WTC11 (cell line): Measurements from ENCODE around the gene KCNIP3. TPM values are rescaled to one million over a fixed set of nuclear protein-coding genes. Genes with fewer than 3 reads are reported as not detected.

Experiments used
- ATAC-seq: fragments of 200-7000 bp; cut with Tn5 transposase; 2 replicates; pipeline ENCODE4 v1.10.0; 2021; ENCODE audit warnings: mild to moderate bottlenecking, moderate library complexity
- CTCF ChIA-PET: fragments of 300-600 bp; sonication (Branson Sonifier 250); formaldehyde crosslinking; loops from one replicate; lab custom pipeline; 2021; ENCODE audit warnings: antibody characterized with exemption; lab: Charles Lee
- POLR2A ChIA-PET: fragments of 350-600 bp; sonication (Branson Sonifier 250); formaldehyde crosslinking; loops from one replicate; lab custom pipeline; 2021; ENCODE audit warnings: antibody characterized with exemption; lab: Charles Lee
- DNase-seq: peaks from one replicate; pipeline ENCODE4 v3.0.0; 2021; ENCODE audit warnings: low spot score
- H3K27ac Mint-ChIP-seq: 2 replicates; pipeline ENCODE4 v1.8.0; 2021; ENCODE audit warnings: mixed read lengths
- H3K27me3 Mint-ChIP-seq: 2 replicates; pipeline ENCODE4 v1.8.0; 2021; ENCODE audit warnings: low read depth, mild to moderate bottlenecking, moderate library complexity, mixed read lengths
- H3K36me3 Mint-ChIP-seq: 2 replicates; pipeline ENCODE4 v1.8.0; 2021; ENCODE audit warnings: mixed read lengths
- H3K4me1 Mint-ChIP-seq: 2 replicates; pipeline ENCODE4 v1.8.0; 2022; ENCODE audit warnings: mixed read lengths
- H3K4me3 Mint-ChIP-seq: 2 replicates; pipeline ENCODE4 v1.8.0; 2021; ENCODE audit warnings: mild to moderate bottlenecking, moderate library complexity, mixed read lengths
- H3K9me3 Mint-ChIP-seq: 2 replicates; pipeline ENCODE4 v1.8.0; 2021; ENCODE audit warnings: mixed read lengths
- ATF1 ChIP-seq: sonication (generic); formaldehyde crosslinking; IDR thresholded peaks from 2 replicates; pipeline ENCODE4 v1.8.1; 2023; ENCODE audit warnings: mild to moderate bottlenecking, moderate library complexity, missing genetic modification reagents
- CREM ChIP-seq: sonication (generic); formaldehyde crosslinking; IDR thresholded peaks from 2 replicates; pipeline ENCODE4 v1.8.1; 2022; ENCODE audit warnings: mild to moderate bottlenecking, missing genetic modification reagents, moderate library complexity
- FOXK1 ChIP-seq: sonication (generic); formaldehyde crosslinking; IDR thresholded peaks from 2 replicates; pipeline ENCODE4 v1.8.0; 2022; ENCODE audit warnings: mild to moderate bottlenecking, moderate library complexity, missing genetic modification reagents
- GABPB1 ChIP-seq: sonication (generic); formaldehyde crosslinking; IDR thresholded peaks from 2 replicates; pipeline ENCODE4 v1.8.1; 2023; ENCODE audit warnings: mild to moderate bottlenecking, missing genetic modification reagents
- GRHL2 ChIP-seq: fragments of 250-450 bp; sonication (Bioruptor Pico); IDR thresholded peaks from 2 replicates; pipeline ENCODE4 v1.8.0; 2022; ENCODE audit warnings: mild to moderate bottlenecking, moderate library complexity; ENCODE audit not compliant: insufficient replicate concordance, severe bottlenecking
- GTF2I ChIP-seq: fragments of 250-450 bp; sonication (Bioruptor Pico); conservative IDR thresholded peaks from 2 replicates; pipeline ENCODE4 v1.4.0; 2021; ENCODE audit warnings: mild to moderate bottlenecking
- HMGA2 ChIP-seq: fragments of 250-450 bp; sonication (Bioruptor Pico); IDR thresholded peaks from 2 replicates; pipeline ENCODE4 v1.4.0; 2021; ENCODE audit warnings: mild to moderate bottlenecking, moderate library complexity
- NFYB ChIP-seq: sonication (generic); formaldehyde crosslinking; conservative IDR thresholded peaks from 2 replicates; pipeline ENCODE4 v1.8.0; 2022; ENCODE audit warnings: low read depth, missing genetic modification reagents
- PRRX2 ChIP-seq: fragments of 250-450 bp; sonication (Bioruptor Pico); IDR thresholded peaks from 2 replicates; pipeline ENCODE4 v1.8.0; 2021; ENCODE audit warnings: mild to moderate bottlenecking
- SOX15 ChIP-seq: fragments of 250-450 bp; sonication (Bioruptor Pico); IDR thresholded peaks from 2 replicates; pipeline ENCODE4 v1.9.0; 2021; ENCODE audit warnings: mild to moderate bottlenecking
- TEAD1 ChIP-seq: sonication (generic); formaldehyde crosslinking; IDR thresholded peaks from 2 replicates; pipeline ENCODE4 v1.8.0; 2022; ENCODE audit warnings: mild to moderate bottlenecking, missing genetic modification reagents
- TEAD4 ChIP-seq: sonication (generic); formaldehyde crosslinking; IDR thresholded peaks from 2 replicates; pipeline ENCODE4 v1.8.0; 2022; ENCODE audit warnings: mild to moderate bottlenecking, missing genetic modification reagents
- ZBTB21 ChIP-seq: sonication (generic); formaldehyde crosslinking; IDR thresholded peaks from 2 replicates; pipeline ENCODE4 v1.8.1; 2023; ENCODE audit warnings: mild to moderate bottlenecking, missing genetic modification reagents, borderline replicate concordance
- ZNF671 ChIP-seq: fragments of 250-450 bp; sonication (Bioruptor Pico); IDR thresholded peaks from 2 replicates; pipeline ENCODE4 v1.8.0; 2021; ENCODE audit warnings: mild to moderate bottlenecking
- total RNA-seq: library from RNA; stranded (reverse); gene quantifications from 3 replicates; pipeline ENCODE4 v1.2.3, GENCODE V29; 2021
- TF ChIP-seq, protein P1 (sequence below): sonication (generic); formaldehyde crosslinking; IDR thresholded peaks from 2 replicates; pipeline ENCODE4 v1.8.0; 2022; ENCODE audit warnings: mild to moderate bottlenecking, missing genetic modification reagents
- TF ChIP-seq, protein P2 (sequence below): fragments of 250-450 bp; sonication (Bioruptor Pico); conservative IDR thresholded peaks from 2 replicates; pipeline ENCODE4 v1.9.0; 2021; ENCODE audit warnings: mild to moderate bottlenecking
- TF ChIP-seq, protein P3 (sequence below): fragments of 250-450 bp; sonication (Bioruptor Pico); IDR thresholded peaks from 2 replicates; pipeline ENCODE4 v1.8.0; 2021; ENCODE audit warnings: mild to moderate bottlenecking
- TF ChIP-seq, protein P4 (sequence below): fragments of 250-450 bp; sonication (Bioruptor Pico); IDR thresholded peaks from 2 replicates; pipeline ENCODE4 v2.1.2; 2022; ENCODE audit warnings: mild to moderate bottlenecking, moderate library complexity

KCNIP3 gene
- total RNA-seq, 1 experiment from 2014 or later, result 2.1 TPM

DNA sequence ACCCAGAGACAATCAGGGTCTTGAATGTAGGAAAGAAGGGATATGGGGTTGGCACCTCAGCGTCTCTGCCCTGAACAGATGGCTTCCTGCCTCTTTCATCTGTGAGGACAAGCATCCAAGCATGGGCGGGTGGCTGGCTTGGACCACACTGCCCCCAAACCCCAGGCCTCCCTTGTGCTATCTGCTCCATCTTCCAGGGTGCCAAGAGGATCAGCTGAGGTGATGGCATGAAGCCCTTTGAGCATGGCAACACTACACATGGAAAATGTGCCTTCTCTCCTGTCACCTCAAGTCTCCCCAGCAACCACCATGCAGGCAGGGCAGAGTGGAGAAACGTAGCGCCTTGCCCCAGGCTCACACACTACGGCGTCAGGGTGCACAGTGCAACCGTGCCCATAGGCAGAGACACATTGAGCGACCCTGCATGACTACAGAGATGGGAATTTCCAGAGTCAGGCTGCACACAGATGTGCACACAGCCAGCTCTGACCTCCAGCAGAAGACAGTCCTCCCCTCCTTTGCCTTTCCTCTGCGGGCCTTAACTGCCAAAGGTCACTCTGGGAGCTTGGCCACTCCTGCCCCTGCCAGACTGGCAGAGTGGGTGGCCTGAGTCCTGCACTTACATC, 1.5 kb downstream of the KCNIP3 start:
- Mint-ChIP-seq H3K36me3 (no peaks in the 10 kb centered on the region), H3K4me1 (peaks cover 11% of the 10 kb centered on the region), H3K9me3 (no peaks in the 10 kb centered on the region), H3K4me3 (no peak overlapping the region), H3K27me3 (no peaks in the 10 kb centered on the region; the same call in 1 of the 2 replicates), H3K27ac (no peak overlapping the region)
- ChIA-PET CTCF (interaction anchor here (0.9 to 4.5 kb wide), 3 partner anchors 10 to 67 kb away, joined by 3 to 49 read pairs (median 16); no protein-coding TSS in a partner anchor), POLR2A (no interaction called here)
- no peak for TF ChIP-seq SOX15 (CRISPR knock-in tag)
- TF ChIP-seq, protein P1, sequence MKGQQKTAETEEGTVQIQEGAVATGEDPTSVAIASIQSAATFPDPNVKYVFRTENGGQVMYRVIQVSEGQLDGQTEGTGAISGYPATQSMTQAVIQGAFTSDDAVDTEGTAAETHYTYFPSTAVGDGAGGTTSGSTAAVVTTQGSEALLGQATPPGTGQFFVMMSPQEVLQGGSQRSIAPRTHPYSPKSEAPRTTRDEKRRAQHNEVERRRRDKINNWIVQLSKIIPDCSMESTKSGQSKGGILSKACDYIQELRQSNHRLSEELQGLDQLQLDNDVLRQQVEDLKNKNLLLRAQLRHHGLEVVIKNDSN (CRISPR knock-in tag), result no peak
- TF ChIP-seq, protein P2, sequence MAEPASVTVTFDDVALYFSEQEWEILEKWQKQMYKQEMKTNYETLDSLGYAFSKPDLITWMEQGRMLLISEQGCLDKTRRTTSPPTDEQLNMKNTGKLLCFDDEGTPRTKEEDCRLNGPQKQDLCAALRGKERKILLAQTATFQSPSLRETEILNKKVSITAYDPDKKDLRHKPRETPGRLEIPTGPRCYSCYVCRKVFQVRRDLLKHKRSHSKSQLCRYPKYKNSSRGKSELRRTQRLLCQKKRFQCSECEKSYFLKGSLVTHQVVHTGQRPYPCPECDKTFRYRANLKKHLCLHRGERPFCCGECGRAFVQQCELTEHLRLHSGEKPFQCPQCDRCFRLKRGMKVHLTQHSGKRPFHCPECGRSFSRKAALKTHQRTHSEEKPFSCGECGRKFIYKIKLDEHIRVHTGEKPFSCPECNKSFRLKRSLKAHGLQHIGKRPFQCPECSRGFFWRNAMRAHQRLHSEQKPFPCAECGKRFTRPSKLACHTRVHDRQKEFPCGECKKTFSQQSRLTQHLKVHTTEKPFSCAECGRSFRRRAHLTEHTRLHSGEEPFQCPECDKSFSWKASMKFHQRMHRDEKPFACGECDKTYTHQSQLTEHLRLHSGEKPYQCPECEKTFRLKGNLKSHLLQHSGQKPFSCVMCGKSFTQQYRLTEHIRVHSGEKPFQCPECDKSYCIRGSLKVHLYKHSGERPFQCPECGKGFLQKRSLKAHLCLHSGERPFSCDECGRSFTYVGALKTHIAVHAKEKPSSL (CRISPR knock-in tag), result no peak
- ATAC-seq, result no peak
- DNase-seq, result no peak

DNA sequence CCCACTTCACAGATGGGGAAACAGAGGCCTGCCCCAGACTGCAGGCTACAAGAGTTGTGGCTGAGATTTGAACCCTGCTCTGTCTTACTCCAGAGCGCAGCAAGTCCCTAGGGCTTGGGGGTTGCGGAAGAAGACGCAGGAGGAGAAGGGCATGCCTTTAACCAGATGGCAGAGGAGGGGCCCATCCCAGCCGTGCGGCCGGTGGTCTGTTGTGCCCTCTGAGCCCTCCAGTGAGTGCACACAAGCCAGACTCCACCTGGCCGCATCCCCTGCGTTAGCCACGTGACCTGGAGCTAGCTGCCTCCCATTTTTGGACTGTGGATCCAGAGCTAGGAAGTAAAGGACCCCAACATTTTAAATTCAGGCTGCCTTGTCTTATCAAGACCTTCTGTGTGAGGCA, 2.8 kb downstream of the KCNIP3 start:
- POLR2A ChIA-PET, result no interaction called here
- TF ChIP-seq TEAD4, result no peak
- TF ChIP-seq GTF2I, result no peak
- TF ChIP-seq, protein P3, sequence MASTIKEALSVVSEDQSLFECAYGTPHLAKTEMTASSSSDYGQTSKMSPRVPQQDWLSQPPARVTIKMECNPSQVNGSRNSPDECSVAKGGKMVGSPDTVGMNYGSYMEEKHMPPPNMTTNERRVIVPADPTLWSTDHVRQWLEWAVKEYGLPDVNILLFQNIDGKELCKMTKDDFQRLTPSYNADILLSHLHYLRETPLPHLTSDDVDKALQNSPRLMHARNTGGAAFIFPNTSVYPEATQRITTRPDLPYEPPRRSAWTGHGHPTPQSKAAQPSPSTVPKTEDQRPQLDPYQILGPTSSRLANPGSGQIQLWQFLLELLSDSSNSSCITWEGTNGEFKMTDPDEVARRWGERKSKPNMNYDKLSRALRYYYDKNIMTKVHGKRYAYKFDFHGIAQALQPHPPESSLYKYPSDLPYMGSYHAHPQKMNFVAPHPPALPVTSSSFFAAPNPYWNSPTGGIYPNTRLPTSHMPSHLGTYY (CRISPR knock-in tag), result no peak
- TF ChIP-seq HMGA2 (CRISPR knock-in tag), result no peak
- TF ChIP-seq, protein P2 (CRISPR knock-in tag), result no peak
- TF ChIP-seq, protein P4, sequence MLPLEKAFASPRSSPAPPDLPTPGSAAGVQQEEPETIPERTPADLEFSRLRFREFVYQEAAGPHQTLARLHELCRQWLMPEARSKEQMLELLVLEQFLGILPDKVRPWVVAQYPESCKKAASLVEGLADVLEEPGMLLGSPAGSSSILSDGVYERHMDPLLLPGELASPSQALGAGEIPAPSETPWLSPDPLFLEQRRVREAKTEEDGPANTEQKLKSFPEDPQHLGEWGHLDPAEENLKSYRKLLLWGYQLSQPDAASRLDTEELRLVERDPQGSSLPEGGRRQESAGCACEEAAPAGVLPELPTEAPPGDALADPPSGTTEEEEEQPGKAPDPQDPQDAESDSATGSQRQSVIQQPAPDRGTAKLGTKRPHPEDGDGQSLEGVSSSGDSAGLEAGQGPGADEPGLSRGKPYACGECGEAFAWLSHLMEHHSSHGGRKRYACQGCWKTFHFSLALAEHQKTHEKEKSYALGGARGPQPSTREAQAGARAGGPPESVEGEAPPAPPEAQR (CRISPR knock-in tag), result no peak
- TF ChIP-seq ATF1, result no peak
- TF ChIP-seq ZBTB21 (CRISPR knock-in tag), result no peak
- TF ChIP-seq NFYB (CRISPR knock-in tag), result no peak
- TF ChIP-seq PRRX2 (CRISPR knock-in tag), result no peak
- no peak for TF ChIP-seq GRHL2 (CRISPR knock-in tag)

DNA sequence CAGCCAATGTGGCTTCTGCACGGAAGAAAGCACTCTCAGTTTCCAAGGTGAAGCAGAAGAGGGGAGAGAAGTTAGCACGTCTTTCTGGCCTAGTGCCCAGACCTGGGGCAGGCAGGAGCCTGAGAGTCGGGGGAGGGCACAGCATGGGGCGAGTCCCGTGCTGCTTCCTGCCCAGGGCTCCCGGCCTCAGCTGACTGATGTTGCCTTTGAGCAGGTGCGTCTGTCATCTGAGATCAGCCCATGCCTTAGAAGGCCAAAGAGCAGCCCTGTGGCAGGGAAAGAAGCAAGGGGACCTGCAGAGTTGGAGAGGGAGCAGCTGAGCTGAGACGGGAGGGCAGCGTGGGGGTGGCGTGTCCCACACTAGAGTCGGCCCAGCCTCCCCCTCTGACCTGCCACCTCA, 3.3 kb downstream of the KCNIP3 start:
- ChIA-PET CTCF (interaction anchor here (3.9 kb wide), 1 partner anchor 23 kb away, joined by 16 read pairs; no protein-coding TSS in a partner anchor), POLR2A (no interaction called here)
- ATAC-seq (no peak), DNase-seq (no peak)
- TF ChIP-seq TEAD1 (CRISPR knock-in tag), result no peak
- TF ChIP-seq FOXK1 (CRISPR knock-in tag), result no peak
- TF ChIP-seq HMGA2 (CRISPR knock-in tag), result no peak
- no peak for TF ChIP-seq CREM (CRISPR knock-in tag)
- TF ChIP-seq ZNF671 (CRISPR knock-in tag), result no peak
- TF ChIP-seq GABPB1, result no peak
- TF ChIP-seq PRRX2 (CRISPR knock-in tag), result no peak
- Mint-ChIP-seq H3K27ac (no peak overlapping the region), H3K4me3 (no peak overlapping the region), H3K36me3 (no peaks in the 10 kb centered on the region), H3K9me3 (no peaks in the 10 kb centered on the region), H3K27me3 (no peaks in the 10 kb centered on the region; the same call in 1 of the 2 replicates), H3K4me1 (peaks cover 11% of the 10 kb centered on the region)

More for the DNA sequence above, 2.8 kb downstream of the KCNIP3 start:
- Mint-ChIP-seq H3K27ac (no peak overlapping the region), H3K4me3 (no peak overlapping the region), H3K9me3 (no peaks in the 10 kb centered on the region), H3K27me3 (no peaks in the 10 kb centered on the region; the same call in 1 of the 2 replicates), H3K4me1 (peaks cover 11% of the 10 kb centered on the region), H3K36me3 (no peaks in the 10 kb centered on the region)
- CTCF ChIA-PET, result interaction anchor here (0.9 to 4.5 kb wide), 3 partner anchors 23 to 89 kb away, joined by 3 to 49 read pairs (median 16); no protein-coding TSS in a partner anchor
- ATAC-seq (no peak), DNase-seq (no peak)
